Stimulated activated naive CD4-positive, alpha-beta T cell (primary cell): ENCODE results near the gene CHRM1.
"Not testable (repeated sequence)": the region's sequence is repeated elsewhere in the genome, so short reads cannot be mapped to it uniquely, and the experiment has no call there.

Experiments used
- DNase-seq, 6 experiments: peaks; one replicate each; lab custom pipeline; 2025; lab: John Stamatoyannopoulos, UW

Gene CHRM1

DNA sequence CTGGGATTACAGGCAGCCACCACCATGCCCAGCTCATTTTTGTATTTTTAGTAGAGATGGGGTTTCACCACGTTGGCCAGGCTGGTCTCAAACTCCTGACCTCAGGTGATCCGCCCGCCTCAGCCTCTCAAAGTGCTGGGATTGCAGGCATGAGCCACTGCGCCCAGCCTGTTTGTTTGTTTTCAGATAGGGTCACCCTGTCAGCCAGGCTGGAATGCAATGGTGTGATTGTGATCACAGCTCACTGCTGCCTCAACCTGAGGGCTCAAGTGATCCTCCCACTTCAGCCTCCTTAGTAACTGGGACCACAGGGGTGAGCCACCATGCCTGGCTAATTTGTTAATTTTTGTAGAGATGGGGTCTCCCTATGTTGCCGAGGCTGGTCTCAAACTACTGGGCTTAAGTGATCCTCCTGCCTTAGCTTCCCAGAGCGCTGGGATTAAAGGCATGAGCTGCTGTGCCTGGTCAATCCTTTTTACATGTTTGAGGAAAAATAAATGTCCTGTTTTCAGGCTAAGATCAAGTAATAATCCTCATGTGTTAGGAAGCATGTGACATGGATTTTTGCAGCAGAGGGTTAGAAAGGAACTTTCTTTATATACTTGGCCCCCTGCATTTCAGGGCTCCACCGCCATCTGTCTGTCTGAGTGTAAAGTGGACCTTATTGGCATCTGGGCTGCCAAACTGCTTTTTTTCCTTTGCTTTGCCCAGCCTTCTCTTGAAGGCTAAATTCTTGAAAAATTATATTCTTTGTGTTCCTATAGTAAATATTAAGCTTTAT lies 45.3 kb downstream of the CHRM1 start:
- DNase-seq = no peak

DNA sequence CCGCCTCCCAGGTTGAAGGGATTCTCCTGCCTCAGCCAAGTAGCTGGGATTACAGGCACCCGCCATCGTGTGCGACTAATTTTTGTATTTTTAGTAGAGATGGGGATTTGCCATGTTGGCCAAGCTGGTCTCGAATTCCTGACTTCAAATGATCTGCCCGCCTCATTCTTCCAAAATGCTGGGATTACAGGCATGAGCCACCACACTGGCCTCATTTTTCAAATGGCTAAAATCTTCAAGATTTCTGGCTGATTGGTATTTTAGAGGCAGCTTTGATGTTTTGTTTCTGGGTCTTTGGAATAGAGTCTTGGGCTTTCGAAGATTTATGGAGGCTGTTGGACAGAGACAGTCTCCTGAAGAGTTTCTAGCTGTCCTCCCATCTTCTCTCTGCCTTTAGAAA lies 46.3 kb downstream of the CHRM1 start:
- no peak for DNase-seq

DNA sequence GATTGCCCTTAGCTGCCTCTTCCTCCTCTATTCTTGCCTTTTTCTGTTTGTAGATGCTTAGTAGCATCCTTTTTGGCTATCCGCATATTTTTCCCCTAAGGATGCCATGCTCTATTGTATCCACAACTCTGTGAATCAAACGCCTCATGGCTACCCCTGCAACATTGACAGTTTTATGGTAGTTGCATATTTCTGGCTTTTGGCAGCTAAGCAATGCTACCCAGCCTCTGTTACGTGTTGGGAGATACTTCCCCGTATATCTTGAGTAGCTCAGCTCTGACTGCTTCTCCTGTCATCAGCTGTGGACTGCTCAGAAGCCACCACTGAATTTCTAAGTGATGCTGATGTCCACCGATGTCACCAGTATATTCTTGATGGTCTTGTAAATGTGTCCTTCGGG lies 55.5 kb downstream of the CHRM1 start:
- no peak for DNase-seq

DNA sequence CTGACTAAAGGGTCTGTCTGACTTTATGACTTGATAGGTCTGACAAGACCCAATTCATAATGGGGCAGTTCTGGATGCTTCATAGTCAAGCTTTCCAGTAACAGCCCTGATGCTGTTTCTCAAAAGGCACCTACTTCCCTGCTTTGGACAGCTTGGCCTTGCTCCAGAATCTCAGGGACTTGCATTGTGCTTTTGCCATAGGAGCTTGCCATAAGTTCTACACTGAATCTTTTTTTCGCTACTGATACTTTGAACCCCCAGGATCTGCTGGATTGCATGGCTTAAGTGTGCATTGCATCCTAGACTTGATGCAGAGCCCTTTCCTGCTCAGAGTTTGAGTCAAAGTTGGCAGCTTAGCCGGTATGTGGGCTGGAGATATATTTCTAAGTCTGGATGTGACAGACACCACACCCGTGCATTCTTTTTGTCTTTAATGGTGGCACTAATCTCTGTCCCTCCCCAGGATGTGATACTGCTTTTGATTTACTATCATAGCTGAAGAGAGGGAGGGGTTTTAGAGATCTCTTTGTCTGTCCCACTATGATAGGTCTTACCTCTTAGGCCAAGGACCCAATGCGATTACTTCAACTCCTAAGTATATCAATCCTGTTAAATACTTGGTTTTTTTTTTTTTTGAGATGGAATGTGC lies 57.4 kb downstream of the CHRM1 start:
- DNase-seq = no peak

DNA sequence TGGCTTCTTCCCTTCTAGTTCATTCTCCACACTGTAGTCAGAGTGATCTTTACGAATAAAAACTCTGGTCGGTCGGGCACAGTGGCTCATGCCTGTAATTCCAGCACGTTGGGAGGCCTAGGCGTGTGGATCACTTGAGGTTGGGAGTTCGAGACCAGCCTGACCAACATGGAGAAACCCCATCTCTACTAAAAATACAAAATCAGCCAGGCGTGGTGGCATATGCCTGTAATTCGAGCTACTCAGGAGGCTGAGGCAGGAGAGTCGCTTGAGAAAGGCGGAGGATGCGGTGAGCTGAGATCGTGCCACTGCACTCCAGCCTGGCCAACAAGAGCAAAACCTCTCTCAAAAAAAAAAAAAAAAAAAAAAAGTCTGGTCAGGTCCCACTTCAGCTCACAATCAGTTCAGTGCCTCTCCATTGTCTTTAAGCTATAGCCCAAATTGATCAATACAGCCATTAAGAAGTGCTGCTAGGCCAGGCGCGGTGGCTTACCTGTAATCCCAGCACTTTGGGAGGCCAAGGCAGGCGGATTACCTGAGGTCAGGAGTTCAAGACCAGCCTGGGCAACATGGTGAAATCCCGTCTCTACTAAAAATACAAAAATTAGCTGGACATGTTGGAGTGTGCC lies 59.5 kb downstream of the CHRM1 start:
- not testable (repeated sequence) for DNase-seq

DNA sequence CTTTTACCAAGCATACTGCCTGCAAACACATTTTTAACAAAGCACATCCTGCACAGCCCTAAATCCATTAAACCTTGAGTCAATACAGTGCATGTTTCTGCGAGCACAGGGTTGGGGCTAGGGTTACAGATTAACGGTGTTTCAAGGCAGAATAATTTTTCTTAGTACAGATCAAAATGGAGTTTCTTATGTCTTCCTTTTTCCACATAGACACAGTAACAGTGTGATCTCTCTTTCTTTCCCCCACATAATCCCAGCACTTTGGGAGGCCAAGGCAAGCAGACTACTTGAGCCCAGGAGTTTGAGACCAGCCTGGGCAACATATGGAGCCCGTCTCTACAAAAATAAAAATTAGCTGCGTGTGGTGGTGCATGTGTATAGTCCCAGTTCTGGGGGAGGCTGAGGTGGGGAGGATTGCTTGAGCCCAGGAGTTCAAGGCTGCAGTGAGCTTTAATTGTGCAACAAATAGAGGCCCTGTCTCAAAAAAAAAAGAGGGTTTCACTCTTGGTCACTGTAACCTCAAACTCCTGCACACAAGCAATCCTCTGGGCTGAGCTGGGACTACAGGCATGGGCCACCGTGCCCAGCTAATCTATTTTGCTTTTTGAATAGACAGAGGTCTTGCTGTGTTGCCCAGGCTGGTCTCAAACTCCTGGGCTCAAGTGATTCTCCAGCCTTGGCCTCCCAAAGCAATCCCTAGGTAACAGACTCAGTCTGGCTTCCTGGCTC lies 60.2 kb downstream of the CHRM1 start:
- DNase-seq = no peak

DNA sequence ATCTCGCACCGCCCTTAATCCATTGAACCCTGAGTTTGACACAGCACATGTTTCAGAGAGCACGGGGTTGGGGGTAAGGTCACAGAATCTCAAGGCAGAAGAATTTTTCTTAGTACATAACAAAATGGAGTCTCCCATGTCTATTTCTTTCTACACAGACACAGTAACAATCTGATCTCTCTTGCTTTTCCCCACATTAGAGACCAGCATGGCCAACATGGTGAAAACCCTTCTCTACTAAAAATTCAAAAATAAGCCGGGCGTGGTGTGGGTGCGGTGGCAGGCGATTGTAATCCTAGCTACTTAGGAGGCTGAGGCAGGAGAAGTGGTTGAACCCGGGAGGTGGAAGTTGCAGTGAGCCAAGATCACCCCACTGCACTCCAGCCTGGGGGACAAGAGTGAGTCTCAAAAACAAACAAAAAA lies 61.9 kb downstream of the CHRM1 start:
- not testable (repeated sequence) for DNase-seq
